H1 (cell line): ENCODE measurements around the gene TBC1D4. TPM values are rescaled to one million over a fixed set of nuclear protein-coding genes. Genes with fewer than 3 reads are reported as not detected.

Experiments
- CTCF ChIA-PET: fragments of 300-600 bp; sonication (Branson Sonifier 250); formaldehyde crosslinking; loops from one replicate; lab custom pipeline; 2021; ENCODE audit not compliant: partially characterized antibody; lab: Charles Lee
- POLR2A ChIA-PET: fragments of 300-600 bp; sonication (Branson Sonifier 250); formaldehyde crosslinking; loops from one replicate; lab custom pipeline; 2021; ENCODE audit warnings: inconsistent platforms; ENCODE audit not compliant: partially characterized antibody; lab: Charles Lee
- DNase-seq, 2 experiments: peaks; one replicate each; pipeline versions ENCODE4 v3.0.0 to v3.0.0-alpha.2; 2010 to 2022; ENCODE audit warnings: low spot score in 2 of 2, low read depth in 1 of 2, mixed read lengths in 1 of 2
- FAIRE-seq: peaks from 2 replicates; lab custom pipeline; 2011; peaks lifted over from hg19 to GRCh38; lab: Jason Lieb, UNC
- H2AFZ ChIP-seq: 2 replicates; pipeline ENCODE4 v1.8.1; 2012; ENCODE audit warnings: low read length, inconsistent platforms
- H2AK5ac ChIP-seq: 2 replicates; pipeline ENCODE4 v1.6.1; 2013; ENCODE audit warnings: low read depth, low read length
- H2BK120ac ChIP-seq: replicated peaks from 2 replicates; pipeline ENCODE3; 2013; ENCODE audit warnings: low read depth, low read length, inconsistent platforms
- H2BK12ac ChIP-seq: 2 replicates; pipeline ENCODE4 v1.6.1; 2013; ENCODE audit warnings: low read depth, low read length
- H2BK15ac ChIP-seq: 2 replicates; pipeline ENCODE4 v1.6.1; 2013; ENCODE audit warnings: low read length
- H2BK20ac ChIP-seq: 2 replicates; pipeline ENCODE4 v1.6.1; 2013; ENCODE audit warnings: low read length
- H2BK5ac ChIP-seq: 2 replicates; pipeline ENCODE4 v1.6.1; 2013; ENCODE audit warnings: low read depth, low read length
- H3K14ac ChIP-seq: 2 replicates; pipeline ENCODE4 v1.6.1; 2013; ENCODE audit warnings: inconsistent platforms; ENCODE audit not compliant: insufficient read length
- H3K18ac ChIP-seq: 2 replicates; pipeline ENCODE4 v1.6.1; 2013; ENCODE audit warnings: low read length; ENCODE audit errors: extremely low read depth
- H3K23ac ChIP-seq: 2 replicates; pipeline ENCODE4 v1.6.1; 2013; ENCODE audit warnings: inconsistent platforms; ENCODE audit not compliant: insufficient read length
- H3K23me2 ChIP-seq: 2 replicates; pipeline ENCODE4 v1.6.1; 2013; ENCODE audit warnings: low read depth, low read length
- H3K27ac ChIP-seq: 2 replicates; pipeline ENCODE4 v1.6.1; 2011; ENCODE audit warnings: low read depth, low read length, inconsistent platforms
- H3K27me3 ChIP-seq, 4 experiments: replicated peaks in 1 of 4; 1 replicate in 1 of 4; 2 replicates in 3 of 4; pipeline versions ENCODE4 v1.6.1 to v1.8.1; 2011 to 2013; ENCODE audit warnings: low read length in 3 of 4, mild to moderate bottlenecking in 3 of 4, inconsistent platforms in 2 of 4, mixed read lengths in 2 of 4, moderate library complexity in 1 of 4; ENCODE audit not compliant: control insufficient read depth in 3 of 4, insufficient read depth in 3 of 4; ENCODE audit errors: extremely low read depth in 1 of 4
- H3K36me3 ChIP-seq, 4 experiments: 2 replicates each; pipeline versions ENCODE4 v1.6.1 to v1.8.1; 2011 to 2013; ENCODE audit warnings: mild to moderate bottlenecking in 4 of 4, low read length in 3 of 4, moderate library complexity in 2 of 4, control low read depth in 1 of 4, inconsistent platforms in 1 of 4; ENCODE audit not compliant: insufficient read depth in 4 of 4, control insufficient read depth in 2 of 4
- H3K4ac ChIP-seq: replicated peaks from 2 replicates; pipeline ENCODE3; 2013; ENCODE audit warnings: low read length, low read depth, mixed read lengths, inconsistent platforms; ENCODE audit not compliant: insufficient read length
- H3K4me1 ChIP-seq, 4 experiments: replicated peaks in 1 of 4; 1 replicate in 1 of 4; 2 replicates in 3 of 4; pipeline versions ENCODE4 v1.6.1 to v1.8.1; 2011 to 2013; ENCODE audit warnings: low read length in 3 of 4, inconsistent platforms in 2 of 4, mixed read lengths in 1 of 4; ENCODE audit not compliant: insufficient read depth in 4 of 4, control insufficient read depth in 3 of 4
- H3K4me2 ChIP-seq, 2 experiments: 2 replicates each; pipeline versions ENCODE4 v1.6.1 to v1.8.1; 2011 to 2013; ENCODE audit warnings: low read depth in 2 of 2, low read length in 2 of 2, control low read depth in 1 of 2, inconsistent platforms in 1 of 2, mild to moderate bottlenecking in 1 of 2; ENCODE audit not compliant: insufficient read depth in 1 of 2
- H3K4me3 ChIP-seq, 4 experiments: fragments of 200-600, 300-600 bp in 1 of 4; sonication (generic), shearing (Covaris generic), sonication (Bioruptor Twin) in 1 of 4; 2 replicates each; pipeline versions ENCODE4 v1.5.1 to v1.8.1; 2011 to 2016; ENCODE audit warnings: low read length in 4 of 4, low read depth in 3 of 4, control low read depth in 2 of 4, inconsistent platforms in 2 of 4, mild to moderate bottlenecking in 2 of 4, mixed read lengths in 1 of 4, moderate library complexity in 1 of 4; ENCODE audit not compliant: insufficient read depth in 2 of 4; ENCODE audit errors: extremely low read depth in 1 of 4
- H3K56ac ChIP-seq: replicated peaks from 2 replicates; pipeline ENCODE3; 2013; ENCODE audit warnings: low read depth, mild to moderate bottlenecking, mixed read lengths, low read length, inconsistent platforms; ENCODE audit not compliant: insufficient read length
- H3K79me1 ChIP-seq: 2 replicates; pipeline ENCODE4 v1.6.1; 2013; ENCODE audit warnings: low read depth, low read length, control low read depth
- H3K79me2 ChIP-seq, 2 experiments: 2 replicates each; pipeline versions ENCODE4 v1.6.1 to v1.8.1; 2012 to 2013; ENCODE audit warnings: low read length in 2 of 2, mild to moderate bottlenecking in 2 of 2, inconsistent platforms in 1 of 2; ENCODE audit not compliant: insufficient read depth in 2 of 2, control insufficient read depth in 1 of 2
- H3K9ac ChIP-seq, 4 experiments: replicated peaks in 1 of 4; 1 replicate in 1 of 4; 2 replicates in 3 of 4; pipeline versions ENCODE4 v1.6.1 to v1.8.1; 2011 to 2013; ENCODE audit warnings: low read depth in 3 of 4, low read length in 3 of 4, control low read depth in 2 of 4, mild to moderate bottlenecking in 2 of 4, moderate library complexity in 2 of 4, inconsistent platforms in 1 of 4; ENCODE audit errors: extremely low read depth in 1 of 4
- H3K9me3 ChIP-seq, 2 experiments: 2 replicates each; pipeline versions ENCODE4 v1.6.1 to v1.8.1; 2012 to 2013; ENCODE audit warnings: mild to moderate bottlenecking in 2 of 2, moderate library complexity in 2 of 2, control low read depth in 1 of 2, inconsistent platforms in 1 of 2, low read depth in 1 of 2, low read length in 1 of 2, mixed read lengths in 1 of 2; ENCODE audit not compliant: insufficient read depth in 2 of 2
- H4K20me1 ChIP-seq, 2 experiments: replicated peaks in 1 of 2; 2 replicates each; pipeline versions ENCODE3 to v1.8.1; 2011 to 2013; ENCODE audit warnings: inconsistent platforms in 2 of 2, low read length in 2 of 2, mild to moderate bottlenecking in 1 of 2; ENCODE audit not compliant: insufficient read depth in 2 of 2, control insufficient read depth in 1 of 2
- H4K5ac ChIP-seq: 2 replicates; pipeline ENCODE4 v1.6.1; 2013; ENCODE audit warnings: low read length, low read depth, mixed read lengths, inconsistent platforms; ENCODE audit not compliant: insufficient read length
- H4K8ac ChIP-seq: 2 replicates; pipeline ENCODE4 v1.8.0; 2013; ENCODE audit warnings: mild to moderate bottlenecking, moderate library complexity, low read length, inconsistent platforms; ENCODE audit not compliant: insufficient read depth; ENCODE audit errors: extremely low read depth
- H4K91ac ChIP-seq: replicated peaks from 2 replicates; pipeline ENCODE3; 2013; ENCODE audit warnings: low read length, mixed read lengths, inconsistent platforms; ENCODE audit not compliant: insufficient read length
- CTBP2 ChIP-seq: IDR thresholded peaks from 2 replicates; pipeline ENCODE4 v1.7.0; 2011; ENCODE audit warnings: borderline replicate concordance, mild to moderate bottlenecking, moderate library complexity, mixed read lengths, low read length; ENCODE audit not compliant: insufficient read depth, insufficient read length
- EP300 ChIP-seq, 2 experiments: IDR thresholded peaks; 1 replicate in 1 of 2; 2 replicates in 1 of 2; pipeline ENCODE4 v1.6.1; 2011 to 2012; ENCODE audit warnings: low read depth in 2 of 2, low read length in 2 of 2, mild to moderate bottlenecking in 2 of 2, borderline replicate concordance in 1 of 2, inconsistent platforms in 1 of 2, moderate library complexity in 1 of 2
- WGBS, 2 experiments: shearing (Covaris generic) in 1 of 2; methylation state at CpG; one replicate each; pipeline versions ENCODE4 v1.1.6 to v1.1.7; 2013 to 2015; ENCODE audit warnings: low lambda C conversion rate in 2 of 2, mixed read lengths in 2 of 2, inconsistent platforms in 1 of 2, low coverage in 1 of 2, missing lambda C conversion rate in 1 of 2; ENCODE audit not compliant: insufficient replicate concordance in 2 of 2, insufficient coverage in 1 of 2, insufficient read length in 1 of 2; ENCODE audit errors: extremely low coverage in 1 of 2, missing lambda C conversion rate in 1 of 2; 5-methylcytosine and 5-hydroxymethylcytosine counted together
- polyA plus RNA-seq, 7 experiments: library from polyadenylated mRNA; depleted of rRNA in 3 of 7; stranded (reverse) in 5 of 7; unstranded in 2 of 7; fragments of >200 nt in 5 of 7; fragments of 200-250 nt in 2 of 7; gene quantifications; 1 replicate in 5 of 7; 2 replicates in 1 of 7; 4 replicates in 1 of 7; pipeline versions ENCODE4 v1.2.1 to v1.2.3, GENCODE V29; 2011 to 2013; ENCODE audit warnings: missing spikeins in 2 of 7, mixed read lengths in 2 of 7
- total RNA-seq: library from RNA; stranded (reverse); fragmentation: NEBNext Ultra II Directional; extraction: Animal tissue kit (Norgen Biotek cat#: 25700); gene quantifications from 2 replicates; pipeline ENCODE4 v1.2.1, GENCODE V29; 2021

The TBC1D4 gene
- total and polyA plus RNA-seq, 2 of the 8 experiments (the other 6 are each of a cell fraction or from before 2014, with no cell fraction given): 16.7 to 39.0 TPM

GRCh38 chr13:75364131-75364713 is 117.7 kb downstream of the TBC1D4 start:
- H3K79me2 ChIP-seq: peaks cover 0 to 4% of the 10 kb centered on the region in 2 experiments; a peak in 1 of 4 replicates
- H2BK12ac ChIP-seq: no peak overlapping the region
- CTCF ChIA-PET: interaction anchor here (0.6 to 3.6 kb wide), 3 partner anchors 8 to 140 kb away, joined by 3 to 21 read pairs (median 3); partner anchors contain the start of gene TBC1D4
- H3K4me2 ChIP-seq: no peak overlapping the region
- H3K27me3 ChIP-seq: no peaks in the 10 kb centered on the region
- H3K4me1 ChIP-seq: peaks cover 0 to 2% (median under 1%) of the 10 kb centered on the region in 4 experiments; a peak in 2 of 7 replicates
- no peak overlapping the region for H3K4ac ChIP-seq
- no peak overlapping the region for H3K18ac ChIP-seq
- POLR2A ChIA-PET: no interaction called here
- H2BK5ac ChIP-seq: no peak overlapping the region
- no peak overlapping the region for H4K91ac ChIP-seq
- no peak overlapping the region for H2BK120ac ChIP-seq
- H2AFZ ChIP-seq: no peak overlapping the region
- H3K56ac ChIP-seq: no peak overlapping the region
- H3K23me2 ChIP-seq: no peaks in the 10 kb centered on the region
- no peak overlapping the region for H3K23ac ChIP-seq
- no peak overlapping the region for H2BK15ac ChIP-seq
- 88% methylated on average over 3 of the region's 3 CpGs; no CpG with 5 or more reads in 1 of the 2 experiments for WGBS, 2 experiments
- TF ChIP-seq CTBP2 (no peak), EP300 (IDR thresholded peaks at IDR 0.05; ENCODE audit: borderline replicate concordance in 1 of 2, low read depth in 2 of 2, low read length in 2 of 2) (no peak)
- TF ChIP-seq, all 59 proteins: peak for 0
- Histone ChIP-seq H2AK5ac (no peak overlapping the region), H2BK20ac (no peak overlapping the region), H3K79me1 (no peaks in the 10 kb centered on the region), H4K8ac (no peak overlapping the region), H3K27ac (no peak overlapping the region), H3K4me3 (no peak overlapping the region), H3K9ac (no peak overlapping the region), H3K9me3 (no peaks in the 10 kb centered on the region), H3K36me3 (no peaks in the 10 kb centered on the region), H4K20me1 (no peaks in the 10 kb centered on the region), H4K5ac (no peak overlapping the region), H3K14ac (no peak overlapping the region)
- no peak for DNase-seq
- no peak for FAIRE-seq
